Neural cell (in vitro differentiated cells): ENCODE measurements around the gene ZFPM1. TPM values are rescaled to one million over a fixed set of nuclear protein-coding genes. Genes with fewer than 3 reads are reported as not detected.

Experiments used
- H2AFZ ChIP-seq: fragments of 200-600, 300-800 bp; sonication (generic), shearing (Covaris generic); 2 replicates; pipeline ENCODE4 v1.6.0; 2014; ENCODE audit warnings: low read depth, mild to moderate bottlenecking, antibody characterized with exemption, low read length, moderate library complexity
- H3F3A ChIP-seq: fragments of 200-600 bp; shearing (Covaris generic); 2 replicates; pipeline ENCODE4 v1.6.1; 2016; ENCODE audit warnings: mild to moderate bottlenecking, moderate library complexity, mixed read lengths, antibody characterized with exemption, low read length; ENCODE audit not compliant: insufficient read depth, poor library complexity, severe bottlenecking
- H3K27ac ChIP-seq: fragments of 200-600, 300-800 bp; sonication (generic), shearing (Covaris generic); 2 replicates; pipeline ENCODE4 v1.5.1; 2014; ENCODE audit warnings: mild to moderate bottlenecking, low read length, moderate library complexity
- H3K27me3 ChIP-seq: fragments of 300-800, 200-600 bp; sonication (generic), shearing (Covaris generic); 2 replicates; pipeline ENCODE4 v1.6.0; 2014; ENCODE audit warnings: mild to moderate bottlenecking, low read depth, low read length, moderate library complexity; ENCODE audit not compliant: insufficient read depth
- H3K36me3 ChIP-seq: fragments of 300-800, 200-600 bp; sonication (generic), shearing (Covaris generic); 2 replicates; pipeline ENCODE4 v1.5.1; 2014; ENCODE audit warnings: mild to moderate bottlenecking, antibody characterized with exemption, low read length, moderate library complexity; ENCODE audit not compliant: insufficient read depth
- H3K4me2 ChIP-seq: fragments of 300-800, 200-600 bp; sonication (generic), shearing (Covaris generic); 2 replicates; pipeline ENCODE4 v1.6.0; 2014; ENCODE audit warnings: mild to moderate bottlenecking, low read length
- H3K4me3 ChIP-seq: fragments of 300-800, 200-600 bp; sonication (generic), shearing (Covaris generic); 2 replicates; pipeline ENCODE4 v1.5.1; 2014; ENCODE audit warnings: mild to moderate bottlenecking, low read length, moderate library complexity
- H3K79me2 ChIP-seq: fragments of 200-600 bp; shearing (Covaris generic); replicated peaks from 2 replicates; pipeline ENCODE4 v1.6.0; 2014; ENCODE audit warnings: mild to moderate bottlenecking, low read length, moderate library complexity; ENCODE audit not compliant: insufficient read depth
- H3K9ac ChIP-seq: fragments of 300-800, 200-600 bp; sonication (generic), shearing (Covaris generic); 2 replicates; pipeline ENCODE4 v1.6.1; 2016; ENCODE audit warnings: mild to moderate bottlenecking, low read length, mixed read lengths
- H3K9me2 ChIP-seq: fragments of 200-600 bp; shearing (Covaris generic); 2 replicates; pipeline ENCODE4 v1.6.1; 2016; ENCODE audit warnings: mild to moderate bottlenecking, low read length, mixed read lengths; ENCODE audit not compliant: insufficient read depth
- H3K9me3 ChIP-seq: fragments of 200-600, 300-800 bp; sonication (generic), shearing (Covaris generic); 2 replicates; pipeline ENCODE4 v1.6.1; 2016; ENCODE audit warnings: mild to moderate bottlenecking, mixed run types, low read length, moderate library complexity, mixed read lengths
- H4K20me1 ChIP-seq: fragments of 200-600 bp; shearing (Covaris generic); 2 replicates; pipeline ENCODE4 v1.6.1; 2016; ENCODE audit warnings: mild to moderate bottlenecking, mixed run types; ENCODE audit not compliant: insufficient read depth
- EP300 ChIP-seq: fragments of 450-650 bp; conservative IDR thresholded peaks from 2 replicates; pipeline ENCODE4 v1.6.1; 2014; ENCODE audit warnings: antibody characterized with exemption, mild to moderate bottlenecking, moderate library complexity; ENCODE audit not compliant: poor library complexity, severe bottlenecking
- EZH2 ChIP-seq: fragments of 200-600, 300-800 bp; shearing (Covaris generic), sonication (generic); IDR thresholded peaks from 2 replicates; pipeline ENCODE4 v1.6.1; 2014; ENCODE audit warnings: antibody characterized with exemption, low read length, borderline replicate concordance, mild to moderate bottlenecking; ENCODE audit not compliant: insufficient read depth, poor library complexity, severe bottlenecking
- MXI1 ChIP-seq: fragments of 450-650 bp; conservative IDR thresholded peaks from 2 replicates; pipeline ENCODE4 v1.6.1; 2014; ENCODE audit warnings: antibody characterized with exemption, mild to moderate bottlenecking; ENCODE audit not compliant: poor library complexity, severe bottlenecking
- POLR2AphosphoS5 ChIP-seq: IDR thresholded peaks from 2 replicates; pipeline ENCODE4 v1.6.1; 2012
- RAD21 ChIP-seq: fragments of 450-650 bp; conservative IDR thresholded peaks from 2 replicates; pipeline ENCODE4 v1.6.1; 2014; ENCODE audit warnings: antibody characterized with exemption, mild to moderate bottlenecking, moderate library complexity
- SMC3 ChIP-seq: fragments of 450-650 bp; conservative IDR thresholded peaks from 2 replicates; pipeline ENCODE4 v1.6.1; 2014; ENCODE audit warnings: antibody characterized with exemption, mild to moderate bottlenecking, moderate library complexity; ENCODE audit not compliant: poor library complexity
- TAF1 ChIP-seq: IDR thresholded peaks from 2 replicates; pipeline ENCODE4 v1.6.1; 2012; ENCODE audit warnings: low read depth
- polyA plus RNA-seq: library from polyadenylated mRNA; depleted of rRNA; stranded (reverse); fragments of >200 nt; gene quantifications from 2 replicates; pipeline ENCODE4 v1.2.3, GENCODE V29; 2014
- TF ChIP-seq, protein P1 (sequence below): fragments of 450-650 bp; IDR thresholded peaks from 2 replicates; pipeline ENCODE4 v1.5.1; 2014; ENCODE audit warnings: antibody characterized with exemption, mild to moderate bottlenecking, moderate library complexity; ENCODE audit not compliant: poor library complexity, severe bottlenecking
- TF ChIP-seq, protein P2 (sequence below): IDR thresholded peaks from 2 replicates; pipeline ENCODE4 v1.6.1; 2012; ENCODE audit warnings: borderline replicate concordance

ZFPM1 gene
- polyA plus RNA-seq, 1 donor from 2014 or later: 0.41 TPM

DNA sequence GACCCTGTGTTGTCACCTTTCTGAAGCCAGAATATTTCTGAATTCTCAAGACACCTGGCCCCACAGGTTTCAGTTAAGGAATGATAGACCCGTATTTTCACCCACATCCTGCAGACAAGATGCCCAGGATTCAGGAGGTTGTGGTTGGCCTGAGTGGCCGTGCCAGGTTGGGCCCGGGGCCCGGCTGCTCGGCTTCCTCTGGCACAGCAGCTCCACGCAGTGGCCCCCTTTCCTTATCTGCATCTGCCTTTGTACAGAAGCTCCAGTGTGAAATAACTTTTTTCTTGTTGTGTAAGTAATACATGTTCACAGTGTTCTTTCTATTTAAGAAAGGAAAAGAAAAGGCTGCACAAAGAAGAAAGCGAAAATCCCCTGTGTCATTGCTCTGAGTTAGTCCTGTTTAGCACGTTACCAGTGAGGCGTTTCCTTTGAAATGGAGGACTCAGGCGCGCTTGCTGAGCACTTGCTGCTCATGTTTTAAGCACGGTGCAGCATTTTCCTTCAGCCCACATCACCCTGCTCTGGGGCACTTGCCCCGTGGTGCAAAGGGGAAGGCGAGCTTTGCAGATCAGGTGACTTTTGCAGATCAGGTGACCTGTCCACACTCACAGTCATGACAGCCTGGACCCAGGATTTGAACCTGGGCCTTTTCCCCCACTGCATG lies 130.0 kb downstream of the ZFPM1 start:
- no peak overlapping the region for H3K27ac ChIP-seq
- no peak overlapping the region for H3K4me2 ChIP-seq
- H4K20me1 ChIP-seq: no peaks in the 10 kb centered on the region
- H3K27me3 ChIP-seq: no peaks in the 10 kb centered on the region
- H3K36me3 ChIP-seq: no peaks in the 10 kb centered on the region
- peaks cover 14% of the 10 kb centered on the region for H3K79me2 ChIP-seq
- H3K9ac ChIP-seq: no peak overlapping the region
- no peak overlapping the region for H3K4me3 ChIP-seq
- no peak overlapping the region for H2AFZ ChIP-seq
- H3F3A ChIP-seq: no peaks in the 10 kb centered on the region
- TF ChIP-seq SMC3 (no peak), EZH2 (no peak), MXI1 (no peak), RAD21 (no peak), TAF1 (no peak), POLR2AphosphoS5 (no peak), EP300 (no peak)
- TF ChIP-seq, protein P1, sequence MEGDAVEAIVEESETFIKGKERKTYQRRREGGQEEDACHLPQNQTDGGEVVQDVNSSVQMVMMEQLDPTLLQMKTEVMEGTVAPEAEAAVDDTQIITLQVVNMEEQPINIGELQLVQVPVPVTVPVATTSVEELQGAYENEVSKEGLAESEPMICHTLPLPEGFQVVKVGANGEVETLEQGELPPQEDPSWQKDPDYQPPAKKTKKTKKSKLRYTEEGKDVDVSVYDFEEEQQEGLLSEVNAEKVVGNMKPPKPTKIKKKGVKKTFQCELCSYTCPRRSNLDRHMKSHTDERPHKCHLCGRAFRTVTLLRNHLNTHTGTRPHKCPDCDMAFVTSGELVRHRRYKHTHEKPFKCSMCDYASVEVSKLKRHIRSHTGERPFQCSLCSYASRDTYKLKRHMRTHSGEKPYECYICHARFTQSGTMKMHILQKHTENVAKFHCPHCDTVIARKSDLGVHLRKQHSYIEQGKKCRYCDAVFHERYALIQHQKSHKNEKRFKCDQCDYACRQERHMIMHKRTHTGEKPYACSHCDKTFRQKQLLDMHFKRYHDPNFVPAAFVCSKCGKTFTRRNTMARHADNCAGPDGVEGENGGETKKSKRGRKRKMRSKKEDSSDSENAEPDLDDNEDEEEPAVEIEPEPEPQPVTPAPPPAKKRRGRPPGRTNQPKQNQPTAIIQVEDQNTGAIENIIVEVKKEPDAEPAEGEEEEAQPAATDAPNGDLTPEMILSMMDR: no peak
- TF ChIP-seq, protein P2, sequence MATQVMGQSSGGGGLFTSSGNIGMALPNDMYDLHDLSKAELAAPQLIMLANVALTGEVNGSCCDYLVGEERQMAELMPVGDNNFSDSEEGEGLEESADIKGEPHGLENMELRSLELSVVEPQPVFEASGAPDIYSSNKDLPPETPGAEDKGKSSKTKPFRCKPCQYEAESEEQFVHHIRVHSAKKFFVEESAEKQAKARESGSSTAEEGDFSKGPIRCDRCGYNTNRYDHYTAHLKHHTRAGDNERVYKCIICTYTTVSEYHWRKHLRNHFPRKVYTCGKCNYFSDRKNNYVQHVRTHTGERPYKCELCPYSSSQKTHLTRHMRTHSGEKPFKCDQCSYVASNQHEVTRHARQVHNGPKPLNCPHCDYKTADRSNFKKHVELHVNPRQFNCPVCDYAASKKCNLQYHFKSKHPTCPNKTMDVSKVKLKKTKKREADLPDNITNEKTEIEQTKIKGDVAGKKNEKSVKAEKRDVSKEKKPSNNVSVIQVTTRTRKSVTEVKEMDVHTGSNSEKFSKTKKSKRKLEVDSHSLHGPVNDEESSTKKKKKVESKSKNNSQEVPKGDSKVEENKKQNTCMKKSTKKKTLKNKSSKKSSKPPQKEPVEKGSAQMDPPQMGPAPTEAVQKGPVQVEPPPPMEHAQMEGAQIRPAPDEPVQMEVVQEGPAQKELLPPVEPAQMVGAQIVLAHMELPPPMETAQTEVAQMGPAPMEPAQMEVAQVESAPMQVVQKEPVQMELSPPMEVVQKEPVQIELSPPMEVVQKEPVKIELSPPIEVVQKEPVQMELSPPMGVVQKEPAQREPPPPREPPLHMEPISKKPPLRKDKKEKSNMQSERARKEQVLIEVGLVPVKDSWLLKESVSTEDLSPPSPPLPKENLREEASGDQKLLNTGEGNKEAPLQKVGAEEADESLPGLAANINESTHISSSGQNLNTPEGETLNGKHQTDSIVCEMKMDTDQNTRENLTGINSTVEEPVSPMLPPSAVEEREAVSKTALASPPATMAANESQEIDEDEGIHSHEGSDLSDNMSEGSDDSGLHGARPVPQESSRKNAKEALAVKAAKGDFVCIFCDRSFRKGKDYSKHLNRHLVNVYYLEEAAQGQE: no peak
- H3K9me3 ChIP-seq: no peaks in the 10 kb centered on the region
- H3K9me2 ChIP-seq: no peaks in the 10 kb centered on the region

DNA sequence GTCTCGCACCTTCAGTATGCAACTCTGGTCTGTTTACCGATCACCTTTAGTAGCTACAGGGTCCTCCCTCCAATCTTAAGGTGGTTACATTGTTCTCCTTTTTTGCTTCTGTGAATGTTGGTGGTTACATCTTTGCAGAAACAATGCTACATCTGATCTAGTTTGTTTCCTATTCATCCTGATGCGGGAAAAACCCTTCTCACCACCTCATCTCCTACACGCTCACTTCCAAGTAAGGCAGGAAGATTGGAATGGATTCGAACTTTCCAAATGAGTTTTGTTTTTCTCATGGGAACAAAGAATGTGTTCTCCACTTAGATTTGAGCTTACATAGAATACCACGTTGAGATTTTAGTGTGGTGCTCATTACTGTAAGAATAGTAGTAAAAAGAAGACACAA lies 131.6 kb downstream of the ZFPM1 start:
- H3K4me3 ChIP-seq: no peak overlapping the region
- no peak overlapping the region for H3K27ac ChIP-seq
- peaks cover 14% of the 10 kb centered on the region for H3K79me2 ChIP-seq
- no peaks in the 10 kb centered on the region for H3K36me3 ChIP-seq
- H3K9me2 ChIP-seq: no peaks in the 10 kb centered on the region
- TF ChIP-seq SMC3 (no peak), TAF1 (no peak), EP300 (no peak), POLR2AphosphoS5 (no peak), MXI1 (no peak), EZH2 (no peak), RAD21 (no peak)
- TF ChIP-seq, protein P2: no peak
- TF ChIP-seq, protein P1: no peak
- no peaks in the 10 kb centered on the region for H4K20me1 ChIP-seq
- no peak overlapping the region for H3K4me2 ChIP-seq
- no peak overlapping the region for H3K9ac ChIP-seq
- no peaks in the 10 kb centered on the region for H3K9me3 ChIP-seq
- H3K27me3 ChIP-seq: no peaks in the 10 kb centered on the region
- no peaks in the 10 kb centered on the region for H3F3A ChIP-seq
- H2AFZ ChIP-seq: no peak overlapping the region
